IMR-90 (cell line): ENCODE data around the gene DENND5A. TPM values are rescaled to one million over a fixed set of nuclear protein-coding genes. Genes with fewer than 3 reads are reported as not detected.

Experiments used
- ATAC-seq: fragments of 200-7000 bp; cut with Tn5 transposase; 2 replicates; pipeline ENCODE4 v1.9.1; 2020; ENCODE audit warnings: low read depth, mild to moderate bottlenecking, moderate library complexity
- BruUV-seq: library from RNA; stranded (reverse); fragments of 400-500 nt; replicated peaks from 2 replicates; lab custom pipeline; 2021; lab: Mats Ljungman, UMichigan
- CTCF ChIA-PET: fragments of 300-600 bp; formaldehyde crosslinking; extraction: SDS; loops from one replicate; lab custom pipeline; 2021; ENCODE audit warnings: antibody characterized with exemption; lab: Yijun Ruan, JAX
- POLR2A ChIA-PET: fragments of 300-600 bp; sonication (Branson Sonifier 250); formaldehyde crosslinking; loops from one replicate; lab custom pipeline; 2022; ENCODE audit warnings: antibody characterized with exemption; ENCODE audit not compliant: unreplicated experiment; lab: Charles Lee
- DNase-seq: peaks from one replicate; pipeline ENCODE4 v3.0.0; 2013
- H2AFZ ChIP-seq: replicated peaks from 2 replicates; pipeline ENCODE3; 2013; ENCODE audit warnings: low read length, mild to moderate bottlenecking; ENCODE audit not compliant: poor library complexity
- H2AK5ac ChIP-seq: 2 replicates; pipeline ENCODE4 v1.6.1; 2013; ENCODE audit warnings: low read depth, low read length, inconsistent platforms
- H2AK9ac ChIP-seq: replicated peaks from 2 replicates; pipeline ENCODE3; 2013; ENCODE audit warnings: mild to moderate bottlenecking, low read depth, low read length, moderate library complexity; ENCODE audit not compliant: poor library complexity
- H2BK120ac ChIP-seq: 2 replicates; pipeline ENCODE4 v1.6.1; 2013; ENCODE audit warnings: low read depth, low read length, inconsistent platforms
- H2BK15ac ChIP-seq: 3 replicates; pipeline ENCODE4 v1.6.1; 2013; ENCODE audit warnings: low read depth, low read length, inconsistent platforms
- H2BK20ac ChIP-seq: 2 replicates; pipeline ENCODE4 v1.6.1; 2013; ENCODE audit warnings: low read depth, mild to moderate bottlenecking, inconsistent platforms, low read length, moderate library complexity
- H2BK5ac ChIP-seq: 2 replicates; pipeline ENCODE4 v1.6.1; 2013; ENCODE audit warnings: mild to moderate bottlenecking, low read depth, low read length, inconsistent platforms; ENCODE audit not compliant: poor library complexity, severe bottlenecking
- H3K14ac ChIP-seq: replicated peaks from 2 replicates; pipeline ENCODE4 v1.6.1; 2013; ENCODE audit warnings: low read depth, low read length, inconsistent platforms
- H3K18ac ChIP-seq: 2 replicates; pipeline ENCODE4 v1.6.1; 2013; ENCODE audit warnings: low read depth, low read length, control low read depth
- H3K23ac ChIP-seq: 2 replicates; pipeline ENCODE4 v1.6.1; 2013; ENCODE audit warnings: low read depth, low read length, inconsistent platforms
- H3K27ac ChIP-seq: 2 replicates; pipeline ENCODE4 v1.5.1; 2013; ENCODE audit warnings: mild to moderate bottlenecking, control low read depth, low read length; ENCODE audit not compliant: insufficient read depth
- H3K27me3 ChIP-seq: 2 replicates; pipeline ENCODE4 v1.6.1; 2013; ENCODE audit warnings: low read length; ENCODE audit not compliant: control insufficient read depth, insufficient read depth
- H3K36me3 ChIP-seq: 2 replicates; pipeline ENCODE4 v1.6.1; 2013; ENCODE audit warnings: low read length, mixed read lengths; ENCODE audit not compliant: control insufficient read depth, insufficient read depth
- H3K4ac ChIP-seq: 2 replicates; pipeline ENCODE4 v1.6.1; 2013; ENCODE audit warnings: low read depth, low read length, inconsistent platforms
- H3K4me1 ChIP-seq: 2 replicates; pipeline ENCODE4 v1.6.1; 2013; ENCODE audit warnings: low read length, mixed read lengths; ENCODE audit not compliant: control insufficient read depth, insufficient read depth
- H3K4me2 ChIP-seq: 2 replicates; pipeline ENCODE4 v1.6.1; 2013; ENCODE audit warnings: low read depth, mild to moderate bottlenecking, control low read depth, low read length, moderate library complexity
- H3K4me3 ChIP-seq: 2 replicates; pipeline ENCODE4 v1.5.1; 2013; ENCODE audit warnings: low read depth, mild to moderate bottlenecking, control low read depth, low read length, moderate library complexity; ENCODE audit not compliant: insufficient read depth
- H3K56ac ChIP-seq: 2 replicates; pipeline ENCODE4 v1.6.1; 2013; ENCODE audit warnings: low read length, inconsistent platforms; ENCODE audit not compliant: insufficient read depth; ENCODE audit errors: extremely low read depth
- H3K79me1 ChIP-seq, 2 experiments: 2 replicates each; pipeline ENCODE4 v1.6.1; 2013; ENCODE audit warnings: low read length in 2 of 2, inconsistent platforms in 1 of 2, low read depth in 1 of 2
- H3K9ac ChIP-seq: 2 replicates; pipeline ENCODE4 v1.6.1; 2013; ENCODE audit warnings: low read depth, low read length, control low read depth
- H3K9me1 ChIP-seq: 2 replicates; pipeline ENCODE4 v1.6.1; 2013; ENCODE audit warnings: low read length, inconsistent platforms; ENCODE audit not compliant: insufficient read depth
- H3K9me3 ChIP-seq: 2 replicates; pipeline ENCODE4 v1.6.1; 2013; ENCODE audit warnings: low read length; ENCODE audit not compliant: control insufficient read depth, insufficient read depth
- H4K20me1 ChIP-seq: 2 replicates; pipeline ENCODE4 v1.6.1; 2013; ENCODE audit warnings: low read length, inconsistent platforms; ENCODE audit not compliant: insufficient read depth
- H4K5ac ChIP-seq: 2 replicates; pipeline ENCODE4 v1.6.1; 2013; ENCODE audit warnings: mild to moderate bottlenecking, low read depth, low read length, control low read depth
- H4K8ac ChIP-seq, 2 experiments: 2 replicates each; pipeline ENCODE4 v1.6.1; 2013; ENCODE audit warnings: low read depth in 2 of 2, low read length in 2 of 2, control low read depth in 1 of 2, inconsistent platforms in 1 of 2
- H4K91ac ChIP-seq: 2 replicates; pipeline ENCODE4 v1.6.1; 2013; ENCODE audit warnings: low read depth, low read length, inconsistent platforms; ENCODE audit not compliant: insufficient read depth
- MAZ ChIP-seq: IDR thresholded peaks from 2 replicates; pipeline ENCODE4 v1.6.1; 2012; ENCODE audit warnings: low read depth, mild to moderate bottlenecking, low read length, improper control_type of control experiment, moderate library complexity, borderline replicate concordance
- WGBS, 2 experiments: methylation state at CpG; one replicate each; pipeline versions ENCODE4 v1.1.5 to v1.1.7; 2013; ENCODE audit warnings: missing lambda C conversion rate in 2 of 2; ENCODE audit not compliant: insufficient read length in 1 of 2; ENCODE audit errors: extremely low coverage in 2 of 2; 5-methylcytosine and 5-hydroxymethylcytosine counted together
- dilution Hi-C: fragments of 300-500 bp; cut with HindIII; formaldehyde crosslinking; loops from one replicate; pipeline ENCODE4 v1.14.3; 2018; ENCODE audit warnings: low sequenced_read_pairs; ENCODE audit not compliant: unreplicated experiment
- in situ Hi-C: fragments of 300-500 bp; cut with MboI; formaldehyde crosslinking; loops from 3 replicates; pipeline ENCODE4 v1.14.3; 2019; ENCODE audit warnings: low sequenced_read_pairs, inconsistent platforms, mixed read lengths
- intact Hi-C: fragments of 100-400 bp; cut with micrococcal nuclease; formaldehyde crosslinking; loops from 2 replicates; pipeline ENCODE4 v1.10.0; 2022
- polyA plus RNA-seq, 3 experiments: library from polyadenylated mRNA; depleted of rRNA; stranded (reverse); fragments of >200 nt; gene quantifications; 2 replicates each; pipeline ENCODE4 v1.2.3, GENCODE V29; 2012; ENCODE audit warnings: low replicate concordance in 1 of 3
- total RNA-seq: library from RNA; depleted of rRNA; stranded (reverse); fragments of >200 nt; gene quantifications from 2 replicates; pipeline ENCODE4 v1.2.3, GENCODE V29; 2012

The DENND5A gene
- total and polyA plus RNA-seq, 2 of the 4 experiments (the other 2 are of a cell fraction): 179 to 192 TPM

DNA sequence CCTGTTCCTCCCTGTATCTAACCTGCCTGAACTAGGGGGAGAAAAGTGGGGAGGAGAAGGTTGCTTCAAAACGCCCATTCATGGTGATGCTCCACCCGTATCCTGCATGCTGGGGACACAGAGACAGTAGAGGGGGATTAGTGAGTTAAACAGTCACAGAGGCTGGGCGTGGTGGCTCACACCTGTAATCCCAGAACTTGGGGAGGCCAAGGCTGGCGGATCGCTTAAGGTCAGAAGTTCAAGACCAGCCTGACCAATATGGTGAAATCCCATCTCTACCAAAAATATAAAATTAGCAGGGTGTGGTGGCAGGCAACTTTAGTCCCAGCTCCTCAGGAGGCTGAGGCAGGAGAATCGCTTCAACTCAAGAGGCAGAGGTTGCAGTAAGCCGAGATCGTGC lies 1.8 kb upstream of the DENND5A start:
- Histone ChIP-seq H2BK120ac (no peak overlapping the region), H3K18ac (no peak overlapping the region), H3K4me1 (peaks cover 7% of the 10 kb centered on the region), H2BK15ac (no peak overlapping the region), H3K23ac (no peak overlapping the region), H3K36me3 (no peaks in the 10 kb centered on the region), H3K14ac (no peak overlapping the region), H2BK20ac (no peak overlapping the region), H4K20me1 (peaks cover 14% of the 10 kb centered on the region; the same call in 1 of the 2 replicates), H3K4me3 (no peak overlapping the region), H3K4me2 (no peak overlapping the region), H4K5ac (no peak overlapping the region), H2AK9ac (no peak overlapping the region), H3K9me1 (peaks cover 3% of the 10 kb centered on the region; the same call in 1 of the 2 replicates), H3K56ac (no peak overlapping the region), H4K91ac (no peak overlapping the region), H2AFZ (no peak overlapping the region), H3K9me3 (no peaks in the 10 kb centered on the region), H4K8ac (no peak overlapping the region), H3K9ac (no peak overlapping the region), H2AK5ac (no peak overlapping the region), H3K27ac (no peak overlapping the region), H3K4ac (no peak overlapping the region), H3K79me1 (peaks cover 3 to 14% of the 10 kb centered on the region in 2 experiments; a peak in 3 of 4 replicates), H3K27me3 (no peaks in the 10 kb centered on the region), H2BK5ac (no peak overlapping the region)
- TF ChIP-seq MAZ: no peak
- dilution Hi-C loops: no loop called here
- DNase-seq (no peak), ATAC-seq (no peak)
- in situ Hi-C loops: no loop called here
- BruUV-seq: no TSS peak
- CTCF ChIA-PET: no interaction called here
- POLR2A ChIA-PET: no interaction called here
- intact Hi-C loops: loop anchor here (10.0 kb wide), 1 partner anchor 238 kb away; no protein-coding TSS in a partner anchor
- no CpG with 5 or more reads among the region's 8 CpGs for WGBS, 2 experiments
